ENCODE data around the gene OPTC. TPM values are rescaled to one million over a fixed set of nuclear protein-coding genes. Genes with fewer than 3 reads are reported as not detected.

The OPTC gene
- total and polyA plus RNA-seq, 2 donors (not counting 1 experiment from before 2014, with no cell fraction given) = not detected

GRCh38 chr1:203521074-203521794 lies 27.3 kb downstream of the OPTC start:
- ATAC-seq (ENCODE audit: low read depth) = no peak
- WGBS (ENCODE audit: insufficient coverage) = 85% methylated on average over 7 of the region's 10 CpGs
- DNase-seq = no peak
- Histone ChIP-seq H3K27ac (ENCODE audit: low read length in 2 of 2) (no peak overlapping the region), H3K4me1 (ENCODE audit: control insufficient read depth in 2 of 2, insufficient read depth in 2 of 2, low read length in 2 of 2) (no peaks in the 10 kb centered on the region), H3K4me3 (ENCODE audit: control extremely low read depth in 1 of 5, extremely low read depth in 1 of 5, insufficient read depth in 1 of 5, low read depth in 2 of 5, low read length in 4 of 5) (no peak overlapping the region), H3K9ac (ENCODE audit: low read length) (no peak overlapping the region), H3K79me2 (ENCODE audit: control insufficient read depth, insufficient read depth, low read length) (no peaks in the 10 kb centered on the region), H2AFZ (ENCODE audit: insufficient read depth, low read depth, low read length, poor library complexity, severe bottlenecking) (no peak overlapping the region), H3K4me2 (replicated peaks; ENCODE audit: low read depth, low read length, poor library complexity, severe bottlenecking) (no peak overlapping the region), H3K27me3 (replicated peaks in 1 of 4; ENCODE audit: control extremely low read depth in 1 of 4, control insufficient read depth in 3 of 4, insufficient read depth in 4 of 4, low read length in 3 of 4) (no peaks in the 10 kb centered on the region), H4K20me1 (ENCODE audit: control insufficient read depth, insufficient read depth, low read length, poor library complexity, severe bottlenecking) (no peaks in the 10 kb centered on the region), H3K9me3 (ENCODE audit: control extremely low read depth in 1 of 3, control insufficient read depth in 2 of 3, insufficient read depth in 1 of 3, low read length in 2 of 3) (no peaks in the 10 kb centered on the region), H3K36me3 (replicated peaks in 1 of 2; ENCODE audit: control extremely low read depth in 1 of 2, control insufficient read depth in 1 of 2, extremely low read depth in 1 of 2, insufficient read depth in 2 of 2, low read length in 1 of 2) (no peaks in the 10 kb centered on the region)
- TF ChIP-seq CTCF (IDR thresholded peaks at IDR 0.05) = no peak
- TF ChIP-seq EZH2 (IDR thresholded peaks at IDR 0.05; ENCODE audit: borderline replicate concordance, insufficient read depth, low read depth, low read length, poor library complexity, severe bottlenecking) = no peak
- no peaks in the 10 kb centered on the region for H3K27me3 Mint-ChIP-seq
- no peak overlapping the region for H3K4me3 Mint-ChIP-seq
- H3K9me3 Mint-ChIP-seq (ENCODE audit: insufficient read depth) = no peaks in the 10 kb centered on the region
- no peak overlapping the region for H3K27ac Mint-ChIP-seq
- intact Hi-C loops (cut with micrococcal nuclease) = no loop called here
- no peaks in the 10 kb centered on the region for H3K4me1 Mint-ChIP-seq
- POLR2A ChIA-PET = no interaction called here
- CTCF ChIA-PET = no interaction called here

DNA sequence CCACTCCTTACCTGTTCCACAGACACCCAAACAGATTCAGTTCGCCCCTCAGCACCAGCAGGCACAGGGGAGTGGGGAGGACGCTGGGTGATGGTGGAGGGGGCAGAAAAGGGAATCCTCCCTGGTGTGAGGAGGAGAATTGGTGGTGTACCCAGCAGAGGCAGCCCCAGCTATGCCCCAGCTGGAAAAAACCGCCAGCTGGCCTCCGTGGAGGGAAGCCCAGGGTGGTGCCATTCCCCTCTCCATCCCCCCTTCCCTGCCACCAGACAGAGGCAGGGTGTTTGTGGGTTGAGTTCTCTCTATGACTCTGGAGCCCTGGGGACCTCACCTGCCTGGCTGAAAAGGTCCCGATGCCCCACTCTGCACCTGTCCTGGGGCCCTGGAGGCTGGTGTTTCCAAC lies 27.9 kb downstream of the OPTC start:
- H3K4me1 ChIP-seq (ENCODE audit: control insufficient read depth in 2 of 2, insufficient read depth in 2 of 2, low read length in 2 of 2) = no peaks in the 10 kb centered on the region
- H3K9me3 Mint-ChIP-seq (ENCODE audit: insufficient read depth) = no peaks in the 10 kb centered on the region
- no peak overlapping the region for H2AFZ ChIP-seq (ENCODE audit: insufficient read depth, low read depth, low read length, poor library complexity, severe bottlenecking)
- H3K27me3 ChIP-seq (replicated peaks in 1 of 4; ENCODE audit: control extremely low read depth in 1 of 4, control insufficient read depth in 3 of 4, insufficient read depth in 4 of 4, low read length in 3 of 4) = no peaks in the 10 kb centered on the region
- intact Hi-C loops (cut with micrococcal nuclease) = no loop called here
- H3K9ac ChIP-seq (ENCODE audit: low read length) = no peak overlapping the region
- H3K4me2 ChIP-seq (replicated peaks; ENCODE audit: low read depth, low read length, poor library complexity, severe bottlenecking) = no peak overlapping the region
- no peaks in the 10 kb centered on the region for H3K9me3 ChIP-seq (ENCODE audit: control extremely low read depth in 1 of 3, control insufficient read depth in 2 of 3, insufficient read depth in 1 of 3, low read length in 2 of 3)
- no peaks in the 10 kb centered on the region for H3K36me3 ChIP-seq (replicated peaks in 1 of 2; ENCODE audit: control extremely low read depth in 1 of 2, control insufficient read depth in 1 of 2, extremely low read depth in 1 of 2, insufficient read depth in 2 of 2, low read length in 1 of 2)
- DNase-seq (no peak), ATAC-seq (ENCODE audit: low read depth) (no peak)
- no peak overlapping the region for H3K4me3 Mint-ChIP-seq
- ChIA-PET POLR2A (no interaction called here), CTCF (interaction anchor here (0.6 kb wide), 1 partner anchor 16 kb away, joined by 3 read pairs; no protein-coding TSS in a partner anchor)
- TF ChIP-seq EZH2 (IDR thresholded peaks at IDR 0.05; ENCODE audit: borderline replicate concordance, insufficient read depth, low read depth, low read length, poor library complexity, severe bottlenecking) = no peak
- no peak for TF ChIP-seq CTCF (IDR thresholded peaks at IDR 0.05)
- 78% methylated on average over 1 of the region's 5 CpGs for WGBS (ENCODE audit: insufficient coverage)
- no peak overlapping the region for H3K4me3 ChIP-seq (ENCODE audit: control extremely low read depth in 1 of 5, extremely low read depth in 1 of 5, insufficient read depth in 1 of 5, low read depth in 2 of 5, low read length in 4 of 5)
- H3K27ac ChIP-seq (ENCODE audit: low read length in 2 of 2) = no peak overlapping the region
- no peaks in the 10 kb centered on the region for H3K27me3 Mint-ChIP-seq
- no peak overlapping the region for H3K27ac Mint-ChIP-seq
- no peaks in the 10 kb centered on the region for H3K4me1 Mint-ChIP-seq
- no peaks in the 10 kb centered on the region for H4K20me1 ChIP-seq (ENCODE audit: control insufficient read depth, insufficient read depth, low read length, poor library complexity, severe bottlenecking)
- no peaks in the 10 kb centered on the region for H3K79me2 ChIP-seq (ENCODE audit: control insufficient read depth, insufficient read depth, low read length)

All from B cell (primary cell).